Glutamatergic neuron (in vitro differentiated cells): Measurements from ENCODE around the gene LEFTY1. TPM values are rescaled to one million over a fixed set of nuclear protein-coding genes. Genes with fewer than 3 reads are reported as not detected.

ENCODE experiments used
- DNase-seq: peaks from one replicate; pipeline ENCODE4 v3.0.0; 2022
- H3K27ac Mint-ChIP-seq: one replicate; pipeline ENCODE4 v1.8.0; 2020; ENCODE audit warnings: mild to moderate bottlenecking, mixed read lengths, inconsistent platforms; ENCODE audit not compliant: unreplicated experiment
- H3K27me3 Mint-ChIP-seq: one replicate; pipeline ENCODE4 v1.8.0; 2020; ENCODE audit warnings: mild to moderate bottlenecking, moderate library complexity, mixed read lengths, inconsistent platforms; ENCODE audit not compliant: unreplicated experiment
- H3K36me3 Mint-ChIP-seq: one replicate; pipeline ENCODE4 v1.8.0; 2020; ENCODE audit warnings: mild to moderate bottlenecking, mixed read lengths, inconsistent platforms; ENCODE audit not compliant: unreplicated experiment
- H3K4me1 Mint-ChIP-seq: one replicate; pipeline ENCODE4 v1.8.0; 2020; ENCODE audit warnings: mild to moderate bottlenecking, low read depth, mixed read lengths, inconsistent platforms; ENCODE audit not compliant: unreplicated experiment
- H3K4me3 Mint-ChIP-seq: one replicate; pipeline ENCODE4 v1.8.0; 2020; ENCODE audit warnings: mild to moderate bottlenecking, mixed read lengths, inconsistent platforms; ENCODE audit not compliant: unreplicated experiment
- H3K9me3 Mint-ChIP-seq: one replicate; pipeline ENCODE4 v1.8.0; 2020; ENCODE audit warnings: mild to moderate bottlenecking, moderate library complexity, mixed read lengths, inconsistent platforms; ENCODE audit not compliant: unreplicated experiment
- total RNA-seq: library from RNA; stranded (reverse); fragmentation: NEBNext Ultra II Directional; extraction: Animal tissue kit (Norgen Biotek cat#: 25700); gene quantifications from one replicate; pipeline ENCODE4 v1.2.1, GENCODE V29; 2021; ENCODE audit not compliant: unreplicated experiment
- TF ChIP-seq, protein P1 (sequence below): fragments of 200-600 bp; sonication (generic); IDR thresholded peaks from one replicate; pipeline ENCODE4 v1.5.0; 2021; ENCODE audit not compliant: partially characterized antibody, unreplicated experiment

LEFTY1 gene
- total RNA-seq, 1 donor from 2014 or later = 2.3 TPM

- H3K27me3 Mint-ChIP-seq = peaks cover 4% of the 10 kb centered on the region
- H3K36me3 Mint-ChIP-seq = peaks cover 16% of the 10 kb centered on the region
- peak overlapping the region; percentile 36 for H3K27ac Mint-ChIP-seq
- H3K4me3 Mint-ChIP-seq = no peak overlapping the region
- H3K9me3 Mint-ChIP-seq = peaks cover 2% of the 10 kb centered on the region
- no peak for DNase-seq
- TF ChIP-seq, protein P1, sequence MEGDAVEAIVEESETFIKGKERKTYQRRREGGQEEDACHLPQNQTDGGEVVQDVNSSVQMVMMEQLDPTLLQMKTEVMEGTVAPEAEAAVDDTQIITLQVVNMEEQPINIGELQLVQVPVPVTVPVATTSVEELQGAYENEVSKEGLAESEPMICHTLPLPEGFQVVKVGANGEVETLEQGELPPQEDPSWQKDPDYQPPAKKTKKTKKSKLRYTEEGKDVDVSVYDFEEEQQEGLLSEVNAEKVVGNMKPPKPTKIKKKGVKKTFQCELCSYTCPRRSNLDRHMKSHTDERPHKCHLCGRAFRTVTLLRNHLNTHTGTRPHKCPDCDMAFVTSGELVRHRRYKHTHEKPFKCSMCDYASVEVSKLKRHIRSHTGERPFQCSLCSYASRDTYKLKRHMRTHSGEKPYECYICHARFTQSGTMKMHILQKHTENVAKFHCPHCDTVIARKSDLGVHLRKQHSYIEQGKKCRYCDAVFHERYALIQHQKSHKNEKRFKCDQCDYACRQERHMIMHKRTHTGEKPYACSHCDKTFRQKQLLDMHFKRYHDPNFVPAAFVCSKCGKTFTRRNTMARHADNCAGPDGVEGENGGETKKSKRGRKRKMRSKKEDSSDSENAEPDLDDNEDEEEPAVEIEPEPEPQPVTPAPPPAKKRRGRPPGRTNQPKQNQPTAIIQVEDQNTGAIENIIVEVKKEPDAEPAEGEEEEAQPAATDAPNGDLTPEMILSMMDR = no peak
- peaks cover 2% of the 10 kb centered on the region for H3K4me1 Mint-ChIP-seq
Observed at GRCh38 chr1:225908013-225908640, 19.2 kb upstream of the LEFTY1 start.

- Mint-ChIP-seq H3K4me3 (no peak overlapping the region), H3K27ac (no peak overlapping the region), H3K36me3 (peaks cover 12% of the 10 kb centered on the region), H3K9me3 (peaks cover 2% of the 10 kb centered on the region), H3K4me1 (no peaks in the 10 kb centered on the region), H3K27me3 (peaks cover 4% of the 10 kb centered on the region)
- TF ChIP-seq, protein P1 = no peak
- DNase-seq = no peak
Observed at GRCh38 chr1:225907341-225907740, 18.4 kb upstream of the LEFTY1 start.

GRCh38 chr1:225906467-225906866 lies 17.5 kb upstream of the LEFTY1 start:
- H3K27ac Mint-ChIP-seq = no peak overlapping the region
- H3K4me3 Mint-ChIP-seq = no peak overlapping the region
- peaks cover 4% of the 10 kb centered on the region for H3K27me3 Mint-ChIP-seq
- DNase-seq = no peak
- peaks cover 2% of the 10 kb centered on the region for H3K9me3 Mint-ChIP-seq
- TF ChIP-seq, protein P1 = no peak
- peaks cover 12% of the 10 kb centered on the region for H3K36me3 Mint-ChIP-seq
- H3K4me1 Mint-ChIP-seq = no peaks in the 10 kb centered on the region

DNA sequence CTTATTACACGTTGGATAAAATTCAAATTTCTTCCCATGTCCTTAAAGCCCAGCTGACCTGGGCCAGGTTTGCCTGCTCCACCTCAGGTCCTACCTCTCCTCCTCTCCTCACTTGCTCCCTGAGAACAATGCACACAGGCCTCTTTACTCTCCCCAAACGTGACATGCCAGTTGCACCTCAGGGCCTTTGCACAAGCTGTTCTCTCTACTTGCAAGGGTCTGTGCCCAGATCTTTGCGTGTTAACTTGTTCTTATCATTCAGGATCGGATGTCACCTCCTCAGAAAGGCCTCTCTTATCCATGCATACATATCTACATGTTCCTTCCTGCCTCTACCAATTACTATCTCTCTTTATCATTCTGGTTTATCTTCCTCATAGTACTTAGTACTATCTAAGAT lies 14.7 kb upstream of the LEFTY1 start:
- Mint-ChIP-seq H3K4me3 (no peak overlapping the region), H3K9me3 (peaks cover 2% of the 10 kb centered on the region), H3K27me3 (peaks cover 4% of the 10 kb centered on the region), H3K36me3 (peaks cover 17% of the 10 kb centered on the region), H3K27ac (no peak overlapping the region), H3K4me1 (peaks cover 1% of the 10 kb centered on the region)
- no peak for DNase-seq
- TF ChIP-seq, protein P1 = no peak

GRCh38 chr1:225899044-225899925 lies 10.3 kb upstream of the LEFTY1 start:
- Mint-ChIP-seq H3K36me3 (peaks cover 11% of the 10 kb centered on the region), H3K27ac (no peak overlapping the region), H3K4me1 (peaks cover 1% of the 10 kb centered on the region), H3K4me3 (no peak overlapping the region), H3K9me3 (peaks cover 3% of the 10 kb centered on the region), H3K27me3 (peaks cover 1% of the 10 kb centered on the region)
- no peak for DNase-seq
- TF ChIP-seq, protein P1 = no peak
